CD4-positive, alpha-beta T cell treated with Interleukin-15 for 4 hours (primary cell): ENCODE data around the gene SLC66A1.

ENCODE experiments used
- DNase-seq: peaks from one replicate; pipeline ENCODE4 v3.0.0-alpha.2; 2020; ENCODE audit warnings: low spot score

SLC66A1 gene

GRCh38 chr1:19305880-19306279 is 6.2 kb upstream of the SLC66A1 start:
- no peak for DNase-seq

GRCh38 chr1:19306941-19307340 is 5.2 kb upstream of the SLC66A1 start:
- no peak for DNase-seq

GRCh38 chr1:19307794-19308508 is 4.2 kb upstream of the SLC66A1 start:
- DNase-seq = no peak

DNA sequence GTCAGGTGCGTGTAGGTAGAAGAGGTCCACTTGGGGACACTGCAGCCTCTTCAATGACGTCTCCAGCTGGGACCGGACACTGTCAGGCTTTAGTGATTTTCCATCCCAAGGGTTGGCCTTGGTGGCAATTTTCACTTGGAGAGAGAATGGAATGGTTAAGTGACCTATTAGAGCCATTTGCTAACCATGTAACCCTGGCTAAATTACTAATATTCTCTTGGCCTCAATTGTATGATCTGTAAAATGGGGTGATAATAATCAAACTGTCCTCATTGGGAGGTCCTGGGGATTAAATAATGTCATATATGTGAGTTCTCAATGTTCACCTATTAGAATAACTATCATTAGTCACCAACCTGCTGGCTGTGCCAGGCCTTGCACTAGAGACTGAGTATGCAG is 3.6 kb upstream of the SLC66A1 start:
- no peak for DNase-seq

- no peak for DNase-seq
These were observed 2.9 kb upstream of the SLC66A1 start for GRCh38 chr1:19309123-19309813.

GRCh38 chr1:19310061-19310460 is 2.1 kb upstream of the SLC66A1 start:
- no peak for DNase-seq

DNA sequence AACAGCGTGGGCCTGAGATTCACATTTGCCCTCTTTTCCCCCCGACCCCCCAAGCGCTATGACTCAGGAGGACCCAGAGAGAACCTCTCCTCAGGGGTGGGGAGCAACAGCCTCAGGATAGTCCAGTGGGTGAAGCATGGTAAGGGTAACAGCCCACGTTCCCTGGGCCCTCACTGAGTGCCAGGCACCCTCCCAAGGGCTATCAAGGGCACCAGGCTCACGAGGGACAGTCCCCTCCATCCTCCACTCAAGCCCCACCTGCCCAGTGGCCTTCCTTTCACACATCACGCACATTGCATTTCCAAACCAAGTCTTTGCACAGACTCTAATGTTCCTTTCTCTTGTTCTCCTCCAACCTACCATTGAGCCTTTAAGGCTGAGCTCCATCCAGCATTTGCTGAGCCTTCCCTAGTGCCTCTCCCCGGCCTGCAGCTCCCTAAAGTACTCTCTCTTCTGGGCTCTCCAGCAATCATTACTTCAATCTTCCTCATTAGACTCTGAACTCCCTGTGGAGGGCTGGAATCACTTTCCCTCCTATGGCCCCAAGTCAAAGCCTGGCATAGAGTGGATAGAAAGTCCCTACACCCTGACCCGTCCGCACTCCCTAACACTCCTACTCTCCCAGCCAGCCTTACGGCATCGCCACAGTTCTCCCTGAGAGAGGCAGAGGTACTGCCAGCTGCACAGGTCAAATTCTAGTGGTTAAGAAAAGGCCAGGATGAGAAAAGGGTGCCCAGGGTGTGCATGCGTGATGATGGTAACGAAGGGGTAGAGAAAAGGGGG is 1.2 kb upstream of the SLC66A1 start:
- DNase-seq = no peak

- peak; percentile 5 for DNase-seq
These were observed 609 bp upstream of the SLC66A1 start for GRCh38 chr1:19311503-19311930.

DNA sequence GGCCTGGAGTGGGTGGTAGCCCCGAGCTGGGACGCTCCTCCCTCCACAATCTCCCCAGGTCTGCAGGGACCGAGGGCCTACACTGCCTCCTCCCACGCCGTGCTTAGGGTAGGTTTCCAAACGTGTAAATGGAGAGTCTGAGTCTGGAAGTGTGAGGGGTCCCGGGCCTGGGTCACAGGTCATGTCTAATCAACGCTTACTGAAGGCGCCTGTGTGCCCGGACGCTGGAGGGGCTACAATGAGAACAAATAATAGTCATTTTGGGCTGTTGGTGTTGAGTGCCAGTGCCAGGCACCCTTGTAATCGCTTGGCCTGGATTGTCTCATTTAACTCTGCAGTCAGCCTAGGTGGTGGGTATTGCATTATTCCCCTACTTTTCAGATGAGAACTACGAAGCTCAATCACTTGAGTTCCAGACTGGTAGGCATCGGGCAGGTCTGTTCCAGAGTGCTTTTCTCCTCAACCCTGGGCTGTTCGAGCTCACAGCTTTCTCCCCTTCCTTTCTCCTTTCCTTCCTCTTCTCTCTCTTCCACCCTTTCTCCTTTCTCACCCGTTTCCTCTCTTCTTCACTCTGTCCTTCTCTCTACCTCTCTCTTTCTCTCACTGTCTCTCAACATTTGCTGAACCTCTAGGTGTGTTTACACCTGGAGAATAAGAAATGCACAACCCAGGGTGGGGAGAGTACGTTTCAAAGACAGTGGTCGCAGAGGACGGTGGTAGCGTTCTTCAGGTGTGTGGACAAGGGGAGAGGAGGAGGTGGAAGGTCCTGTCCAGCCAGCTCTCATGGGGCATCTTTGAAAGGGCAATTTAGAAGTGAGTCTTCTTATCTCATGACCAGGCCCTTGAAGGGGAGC is 883 bp downstream of the SLC66A1 start:
- DNase-seq = no peak

GRCh38 chr1:19313636-19313959 is 1.5 kb downstream of the SLC66A1 start:
- DNase-seq = no peak

GRCh38 chr1:19313961-19314882 is 2.1 kb downstream of the SLC66A1 start:
- DNase-seq = no peak

GRCh38 chr1:19315378-19316198 is 3.5 kb downstream of the SLC66A1 start:
- no peak for DNase-seq

GRCh38 chr1:19317126-19317910 is 5.2 kb downstream of the SLC66A1 start:
- DNase-seq = no peak

- no peak for DNase-seq
These were observed 7.1 kb downstream of the SLC66A1 start for GRCh38 chr1:19319196-19319595.

GRCh38 chr1:19321071-19321470 is 8.9 kb downstream of the SLC66A1 start:
- no peak for DNase-seq

GRCh38 chr1:19322481-19322880 is 10.4 kb downstream of the SLC66A1 start:
- DNase-seq = no peak

- DNase-seq = no peak
These were observed 12.0 kb downstream of the SLC66A1 start for GRCh38 chr1:19323987-19324664.

- DNase-seq = no peak
These were observed 12.5 kb downstream of the SLC66A1 start for GRCh38 chr1:19324665-19324990.
